ENCODE data around the gene PTPRT.

DNA sequence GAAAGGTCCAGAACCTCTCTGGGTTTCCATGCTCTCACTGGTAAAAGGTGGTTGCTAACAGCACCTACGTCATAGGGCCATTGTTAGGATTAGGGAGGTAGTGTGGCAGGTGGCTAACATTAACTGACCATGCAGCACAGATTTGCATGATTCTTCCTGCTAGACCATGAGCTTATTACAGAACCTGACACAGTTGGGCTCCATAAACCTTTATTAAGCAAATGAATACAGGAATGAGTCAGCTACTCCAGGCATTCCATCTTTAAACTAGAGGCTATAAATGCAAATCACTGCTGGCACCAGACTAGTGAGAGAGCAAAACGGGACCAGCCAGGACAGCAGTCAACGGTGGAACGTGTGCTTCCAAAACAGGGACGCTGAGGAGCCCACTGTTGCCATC, 440.1 kb downstream of the PTPRT start:
- no peak for TF ChIP-seq POLR2A (IDR thresholded peaks at IDR 0.05)
- TF ChIP-seq, protein P1, sequence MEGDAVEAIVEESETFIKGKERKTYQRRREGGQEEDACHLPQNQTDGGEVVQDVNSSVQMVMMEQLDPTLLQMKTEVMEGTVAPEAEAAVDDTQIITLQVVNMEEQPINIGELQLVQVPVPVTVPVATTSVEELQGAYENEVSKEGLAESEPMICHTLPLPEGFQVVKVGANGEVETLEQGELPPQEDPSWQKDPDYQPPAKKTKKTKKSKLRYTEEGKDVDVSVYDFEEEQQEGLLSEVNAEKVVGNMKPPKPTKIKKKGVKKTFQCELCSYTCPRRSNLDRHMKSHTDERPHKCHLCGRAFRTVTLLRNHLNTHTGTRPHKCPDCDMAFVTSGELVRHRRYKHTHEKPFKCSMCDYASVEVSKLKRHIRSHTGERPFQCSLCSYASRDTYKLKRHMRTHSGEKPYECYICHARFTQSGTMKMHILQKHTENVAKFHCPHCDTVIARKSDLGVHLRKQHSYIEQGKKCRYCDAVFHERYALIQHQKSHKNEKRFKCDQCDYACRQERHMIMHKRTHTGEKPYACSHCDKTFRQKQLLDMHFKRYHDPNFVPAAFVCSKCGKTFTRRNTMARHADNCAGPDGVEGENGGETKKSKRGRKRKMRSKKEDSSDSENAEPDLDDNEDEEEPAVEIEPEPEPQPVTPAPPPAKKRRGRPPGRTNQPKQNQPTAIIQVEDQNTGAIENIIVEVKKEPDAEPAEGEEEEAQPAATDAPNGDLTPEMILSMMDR (IDR thresholded peaks at IDR 0.05): no peak
- TF ChIP-seq POLR2AphosphoS5 (IDR thresholded peaks at IDR 0.05): no peak

Measured in breast epithelium (tissue), 3 donors.